Left colon (tissue), 2 donors: ENCODE results near the gene CLC. TPM values are rescaled to one million over a fixed set of nuclear protein-coding genes. Genes with fewer than 3 reads are reported as not detected.
"Not testable (repeated sequence)": the region's sequence is repeated elsewhere in the genome, so short reads cannot be mapped to it uniquely, and the experiment has no call there.

Source experiments
- ATAC-seq: fragments of 200-7000 bp; cut with Tn5 transposase; one replicate; pipeline ENCODE4 v1.9.1; 2020; ENCODE audit warnings: mild to moderate bottlenecking, moderate library complexity
- DNase-seq, 2 donors: peaks; one replicate each; pipeline ENCODE4 v3.0.0-alpha.2; 2020
- intact Hi-C, 2 donors: fragments of 100-400 bp; cut with DNase I in 1 of 2; cut with micrococcal nuclease in 1 of 2; formaldehyde crosslinking; loops; one replicate each; pipeline versions ENCODE4 v1.11.2 to v1.14.0; 2022; cut with DNase I, micrococcal nuclease
- long read RNA-seq: library from polyadenylated mRNA; unstranded; transcript quantifications from one replicate; pipeline ENCODE4 v2.0.0, GENCODE V29; 2021
- total RNA-seq, 2 donors: library from RNA; stranded (reverse); fragmentation: NEBNext Ultra II Directional; extraction: Animal tissue kit (Norgen Biotek cat#: 25700); gene quantifications; one replicate each; pipeline ENCODE4 v1.2.1, GENCODE V29; 2021
- donor health status: DM: no; HTN: no; CAD: no.
- donor health status: DM: yes; HTN: yes; CAD: no.

The CLC gene
- 1 to 10 TPM in 1 of 2 donors, not detected in 1; 1.8 TPM for total RNA-seq
- long read RNA-seq: 0 reads

GRCh38 chr19:39737891-39738290 lies at the start of gene CLC:
Gene CLC (minus strand): TSS chr19:39738029. CDS start chr19:39737952, 77 bp downstream.
- DNase-seq: no peak
- intact Hi-C loops: no loop called here
- no peak for ATAC-seq

GRCh38 chr19:39780894-39781293 lies 43.1 kb upstream of the CLC start:
- no peak for ATAC-seq
- intact Hi-C loops: no loop called here
- no peak for DNase-seq

- ATAC-seq (no peak), DNase-seq (no peak)
Measured at GRCh38 chr19:39778763-39779162, 40.9 kb upstream of the CLC start, which contains the start of gene LEUTX. Gene LEUTX (plus strand): TSS chr19:39778854. CDS start chr19:39778921, 67 bp downstream.

GRCh38 chr19:39768786-39769185 lies 31.0 kb upstream of the CLC start:
- intact Hi-C loops: no loop called here
- ATAC-seq (no peak), DNase-seq (no peak)

More at GRCh38 chr19:39778763-39779162, 40.9 kb upstream of the CLC start, which contains the start of gene LEUTX:
- intact Hi-C loops: no loop called here

GRCh38 chr19:39768334-39768733 lies 30.5 kb upstream of the CLC start:
- ATAC-seq (no peak), DNase-seq (no peak)
- intact Hi-C loops: no loop called here

- ATAC-seq (no peak), DNase-seq (peak in 1 of 2 donors; percentile 66)
- intact Hi-C loops: no loop called here
Measured at GRCh38 chr19:39765091-39766076, 27.6 kb upstream of the CLC start.

GRCh38 chr19:39761851-39762250 lies 24.0 kb upstream of the CLC start:
- ATAC-seq, DNase-seq, intact Hi-C loops: not testable (repeated sequence)

- DNase-seq (no peak), ATAC-seq (no peak)
- intact Hi-C loops: no loop called here
Measured at GRCh38 chr19:39759457-39760184, 21.8 kb upstream of the CLC start.

GRCh38 chr19:39754971-39755370 lies 17.1 kb upstream of the CLC start:
- intact Hi-C loops: no loop called here
- ATAC-seq (no peak), DNase-seq (no peak)

- intact Hi-C loops: no loop called here
- ATAC-seq (no peak), DNase-seq (no peak)
Measured at GRCh38 chr19:39754544-39754943, 16.7 kb upstream of the CLC start.

- no peak for ATAC-seq
Measured at GRCh38 chr19:39752795-39753194, 15.0 kb upstream of the CLC start.

GRCh38 chr19:39752390-39752789 lies 14.6 kb upstream of the CLC start:
- intact Hi-C loops: no loop called here
- DNase-seq (no peak), ATAC-seq (no peak)

More at GRCh38 chr19:39752795-39753194, 15.0 kb upstream of the CLC start:
- no peak for DNase-seq
- intact Hi-C loops: no loop called here

- ATAC-seq (no peak), DNase-seq (no peak)
- intact Hi-C loops: no loop called here
Measured at GRCh38 chr19:39749981-39750380, 12.2 kb upstream of the CLC start.

- intact Hi-C loops: no loop called here
Measured at GRCh38 chr19:39746836-39747529, 9.2 kb upstream of the CLC start.

GRCh38 chr19:39745643-39746042 lies 7.8 kb upstream of the CLC start:
- ATAC-seq (no peak), DNase-seq (no peak)
- intact Hi-C loops: no loop called here

More at GRCh38 chr19:39746836-39747529, 9.2 kb upstream of the CLC start:
- DNase-seq: no peak
- ATAC-seq: no peak

GRCh38 chr19:39740395-39740794 lies 2.6 kb upstream of the CLC start:
- DNase-seq: no peak
- intact Hi-C loops: no loop called here
- ATAC-seq: no peak

- no peak for ATAC-seq
- DNase-seq: no peak
- intact Hi-C loops: no loop called here
Measured at GRCh38 chr19:39738814-39739213, 985 bp upstream of the CLC start.

- intact Hi-C loops: no loop called here
- ATAC-seq: no peak
- DNase-seq: no peak
Measured at GRCh38 chr19:39737351-39737750, 478 bp downstream of the CLC start.

- ATAC-seq: no peak
Measured at GRCh38 chr19:39736088-39736487, 1.7 kb downstream of the CLC start.

More at GRCh38 chr19:39736088-39736487, 1.7 kb downstream of the CLC start:
- intact Hi-C loops: no loop called here
- DNase-seq: no peak
